Hepatocyte (in vitro differentiated cells): ENCODE results near the gene BRIP1.

Source experiments
- CTCF ChIP-seq: fragments of 200-600 bp; sonication (generic); IDR thresholded peaks from 2 replicates; pipeline ENCODE4 v1.5.1; 2016; ENCODE audit warnings: antibody characterized with exemption, mild to moderate bottlenecking; ENCODE audit not compliant: poor library complexity
- EZH2 ChIP-seq: fragments of 200-600 bp; sonication (generic); IDR thresholded peaks from 2 replicates; pipeline ENCODE4 v1.6.1; 2016; ENCODE audit warnings: antibody characterized with exemption, mild to moderate bottlenecking, borderline replicate concordance
- EZH2phosphoT487 ChIP-seq: fragments of 200-600 bp; sonication (generic); IDR thresholded peaks from one replicate; pipeline ENCODE4 v1.6.1; 2018; ENCODE audit warnings: antibody characterized with exemption, mild to moderate bottlenecking, low read depth, moderate library complexity; ENCODE audit not compliant: unreplicated experiment, severe bottlenecking

DNA sequence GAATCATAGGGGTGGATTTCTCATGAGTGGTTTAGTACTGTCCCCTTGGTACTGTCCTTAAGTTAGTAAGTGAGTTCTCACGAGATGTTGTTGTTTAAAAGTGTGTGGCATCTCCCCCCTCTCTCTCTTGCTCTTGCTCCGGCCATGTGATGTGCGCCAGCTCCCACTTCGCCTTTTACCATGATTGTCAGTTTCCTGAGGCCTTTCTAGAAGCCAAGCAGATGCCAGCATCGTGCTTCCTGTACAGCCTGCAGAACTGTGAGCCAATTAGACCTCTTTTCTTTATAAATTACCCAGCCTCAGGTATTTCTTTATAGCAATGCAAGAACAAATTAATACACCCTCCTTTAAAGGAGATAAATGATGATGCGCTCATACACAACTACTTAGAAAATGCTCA, 222.2 kb downstream of the BRIP1 start:
- no peak for TF ChIP-seq EZH2phosphoT487
- TF ChIP-seq CTCF = no peak
- TF ChIP-seq EZH2 = no peak
